Right ventricle myocardium superior (tissue), 1 donor: ENCODE measurements around the gene GLI2. TPM values are rescaled to one million over a fixed set of nuclear protein-coding genes. Genes with fewer than 3 reads are reported as not detected.

Experiments used
- ATAC-seq: fragments of 200-7000 bp; cut with Tn5 transposase; one replicate; pipeline ENCODE4 v1.9.1; 2020; ENCODE audit warnings: mild to moderate bottlenecking; ENCODE audit not compliant: poor library complexity
- DNase-seq: peaks from one replicate; pipeline ENCODE4 v3.0.0-alpha.2; 2020
- intact Hi-C: fragments of 100-400 bp; cut with DNase I; formaldehyde crosslinking; loops from one replicate; pipeline ENCODE4 v1.11.2; 2022
- total RNA-seq: library from RNA; stranded (reverse); fragmentation: NEBNext Ultra II Directional; extraction: Animal tissue kit (Norgen Biotek cat#: 25700); gene quantifications from one replicate; pipeline ENCODE4 v1.2.1, GENCODE V29; 2021
- donor health status: DM: no; HTN: yes; CAD: no; lungs with severe emphysema.

Gene GLI2
- total RNA-seq, 1 donor from 2014 or later, result 1.3 TPM

- DNase-seq (no peak), ATAC-seq (no peak)
- intact Hi-C loops, result no loop called here
Measured at GRCh38 chr2:120748741-120749140, 13.1 kb downstream of the GLI2 start.

- ATAC-seq (peak; percentile 38), DNase-seq (no peak)
- intact Hi-C loops, result no loop called here
Measured at GRCh38 chr2:120749506-120750431, 14.1 kb downstream of the GLI2 start.

GRCh38 chr2:120750488-120751210, 15.0 kb downstream of the GLI2 start:
- DNase-seq, result no peak
- no peak for ATAC-seq
- intact Hi-C loops, result no loop called here

GRCh38 chr2:120751553-120751952, 15.9 kb downstream of the GLI2 start:
- intact Hi-C loops, result no loop called here
- no peak for DNase-seq
- ATAC-seq, result no peak

- intact Hi-C loops, result no loop called here
- ATAC-seq (no peak), DNase-seq (no peak)
Measured at GRCh38 chr2:120754067-120754960, 18.6 kb downstream of the GLI2 start.

- intact Hi-C loops, result no loop called here
- ATAC-seq, result peak; percentile 94
- DNase-seq, result peak; percentile 71
Measured at GRCh38 chr2:120758181-120759144, 22.8 kb downstream of the GLI2 start.

- intact Hi-C loops, result no loop called here
- DNase-seq (peak; percentile 16), ATAC-seq (no peak)
Measured at GRCh38 chr2:120759543-120760331, 24.1 kb downstream of the GLI2 start.

- intact Hi-C loops, result no loop called here
- DNase-seq (peak; percentile 74), ATAC-seq (no peak)
Measured at GRCh38 chr2:120760446-120761135, 24.9 kb downstream of the GLI2 start.

GRCh38 chr2:120761164-120761861, 25.6 kb downstream of the GLI2 start:
- intact Hi-C loops, result no loop called here
- DNase-seq (peak; percentile 17), ATAC-seq (no peak)

- DNase-seq (no peak), ATAC-seq (no peak)
- intact Hi-C loops, result no loop called here
Measured at GRCh38 chr2:120761911-120762310, 26.2 kb downstream of the GLI2 start.

GRCh38 chr2:120762341-120763061, 26.8 kb downstream of the GLI2 start:
- intact Hi-C loops, result no loop called here
- ATAC-seq, result no peak

GRCh38 chr2:120763508-120763907, 27.8 kb downstream of the GLI2 start:
- no peak for DNase-seq
- ATAC-seq, result no peak
- intact Hi-C loops, result no loop called here

More at GRCh38 chr2:120762341-120763061, 26.8 kb downstream of the GLI2 start:
- DNase-seq, result no peak

GRCh38 chr2:120763931-120764330, 28.3 kb downstream of the GLI2 start:
- intact Hi-C loops, result no loop called here
- DNase-seq, result no peak
- no peak for ATAC-seq

GRCh38 chr2:120764492-120764891, 28.8 kb downstream of the GLI2 start:
- DNase-seq (no peak), ATAC-seq (no peak)

GRCh38 chr2:120764991-120765677, 29.5 kb downstream of the GLI2 start:
- intact Hi-C loops, result no loop called here
- DNase-seq (peak; percentile 67), ATAC-seq (peak; percentile 66)

More at GRCh38 chr2:120764492-120764891, 28.8 kb downstream of the GLI2 start:
- intact Hi-C loops, result no loop called here
